Endodermal cell (in vitro differentiated cells): ENCODE measurements around the gene DIRAS2. TPM values are rescaled to one million over a fixed set of nuclear protein-coding genes. Genes with fewer than 3 reads are reported as not detected.

Source experiments
- DNase-seq: peaks from one replicate; pipeline ENCODE4 v3.0.0-alpha.2; 2017
- H3K27ac ChIP-seq: 2 replicates; pipeline ENCODE4 v1.5.1; 2013; ENCODE audit warnings: mild to moderate bottlenecking, low read depth, low read length, moderate library complexity
- H3K27me3 ChIP-seq: 2 replicates; pipeline ENCODE4 v1.6.1; 2013; ENCODE audit warnings: mild to moderate bottlenecking, low read length, moderate library complexity; ENCODE audit not compliant: insufficient read depth, control insufficient read depth, poor library complexity, severe bottlenecking
- H3K36me3 ChIP-seq: 2 replicates; pipeline ENCODE4 v1.7.0; 2013; ENCODE audit warnings: mild to moderate bottlenecking, low read length, moderate library complexity; ENCODE audit not compliant: control insufficient read depth, insufficient read depth
- H3K4me1 ChIP-seq: one replicate; pipeline ENCODE4 v1.7.0; 2013; ENCODE audit warnings: low read length; ENCODE audit not compliant: control insufficient read depth, insufficient read depth
- H3K4me3 ChIP-seq: 2 replicates; pipeline ENCODE4 v1.5.1; 2013; ENCODE audit warnings: mild to moderate bottlenecking, low read length, moderate library complexity
- H3K9ac ChIP-seq: 2 replicates; pipeline ENCODE4 v1.6.1; 2013; ENCODE audit warnings: mild to moderate bottlenecking, low read length, moderate library complexity; ENCODE audit not compliant: poor library complexity, severe bottlenecking; ENCODE audit errors: extremely low read depth
- H3K9me3 ChIP-seq: 2 replicates; pipeline ENCODE4 v1.6.1; 2013; ENCODE audit warnings: mild to moderate bottlenecking, low read length, moderate library complexity; ENCODE audit not compliant: control insufficient read depth
- H3K27ac Mint-ChIP-seq: 2 replicates; pipeline ENCODE4 v1.8.0; 2020; ENCODE audit warnings: mixed read lengths
- H3K27me3 Mint-ChIP-seq: 2 replicates; pipeline ENCODE4 v1.8.0; 2021; ENCODE audit warnings: mild to moderate bottlenecking, mixed read lengths; ENCODE audit not compliant: insufficient read depth
- H3K36me3 Mint-ChIP-seq: 2 replicates; pipeline ENCODE4 v1.8.0; 2020; ENCODE audit warnings: low read depth, mixed read lengths
- H3K4me1 Mint-ChIP-seq: 2 replicates; pipeline ENCODE4 v1.8.0; 2020; ENCODE audit warnings: mixed read lengths
- H3K4me3 Mint-ChIP-seq: 2 replicates; pipeline ENCODE4 v1.8.0; 2020; ENCODE audit warnings: mild to moderate bottlenecking, moderate library complexity, mixed read lengths
- H3K9me3 Mint-ChIP-seq: 2 replicates; pipeline ENCODE4 v1.8.0; 2020; ENCODE audit warnings: mild to moderate bottlenecking, mixed read lengths
- WGBS, 2 experiments: methylation state at CpG; one replicate each; pipeline versions ENCODE4 v1.1.5 to v1.1.7; 2013; ENCODE audit warnings: missing lambda C conversion rate in 2 of 2, mixed read lengths in 1 of 2; ENCODE audit not compliant: insufficient coverage in 1 of 2, insufficient read length in 1 of 2; 5-methylcytosine and 5-hydroxymethylcytosine counted together
- total RNA-seq, 2 donors: library from RNA; stranded (reverse); fragmentation: NEBNext Ultra II Directional in 1 of 2; extraction: Animal tissue kit (Norgen Biotek cat#: 25700) in 1 of 2; gene quantifications; 2 replicates in 1 of 2; 3 replicates in 1 of 2; pipeline ENCODE4 v1.2.1, GENCODE V29; 2021
- TF ChIP-seq, protein P1 (sequence below): fragments of 200-600 bp; sonication (generic); conservative IDR thresholded peaks from 2 replicates; pipeline ENCODE4 v1.5.0; 2021; ENCODE audit warnings: antibody characterized with exemption, mild to moderate bottlenecking

The DIRAS2 gene
- total RNA-seq, 2 donors from 2014 or later: 0.07 TPM; not detected in 1

GRCh38 chr9:90607701-90608516, 34.7 kb downstream of the DIRAS2 start:
- H3K4me1 Mint-ChIP-seq: no peaks in the 10 kb centered on the region
- no peak overlapping the region for H3K4me3 Mint-ChIP-seq
- Histone ChIP-seq H3K9ac (no peak overlapping the region), H3K9me3 (no peaks in the 10 kb centered on the region), H3K27me3 (no peaks in the 10 kb centered on the region), H3K4me1 (no peaks in the 10 kb centered on the region), H3K4me3 (no peak overlapping the region), H3K36me3 (no peaks in the 10 kb centered on the region), H3K27ac (no peak overlapping the region)
- DNase-seq: no peak
- no peaks in the 10 kb centered on the region for H3K36me3 Mint-ChIP-seq
- TF ChIP-seq, protein P1, sequence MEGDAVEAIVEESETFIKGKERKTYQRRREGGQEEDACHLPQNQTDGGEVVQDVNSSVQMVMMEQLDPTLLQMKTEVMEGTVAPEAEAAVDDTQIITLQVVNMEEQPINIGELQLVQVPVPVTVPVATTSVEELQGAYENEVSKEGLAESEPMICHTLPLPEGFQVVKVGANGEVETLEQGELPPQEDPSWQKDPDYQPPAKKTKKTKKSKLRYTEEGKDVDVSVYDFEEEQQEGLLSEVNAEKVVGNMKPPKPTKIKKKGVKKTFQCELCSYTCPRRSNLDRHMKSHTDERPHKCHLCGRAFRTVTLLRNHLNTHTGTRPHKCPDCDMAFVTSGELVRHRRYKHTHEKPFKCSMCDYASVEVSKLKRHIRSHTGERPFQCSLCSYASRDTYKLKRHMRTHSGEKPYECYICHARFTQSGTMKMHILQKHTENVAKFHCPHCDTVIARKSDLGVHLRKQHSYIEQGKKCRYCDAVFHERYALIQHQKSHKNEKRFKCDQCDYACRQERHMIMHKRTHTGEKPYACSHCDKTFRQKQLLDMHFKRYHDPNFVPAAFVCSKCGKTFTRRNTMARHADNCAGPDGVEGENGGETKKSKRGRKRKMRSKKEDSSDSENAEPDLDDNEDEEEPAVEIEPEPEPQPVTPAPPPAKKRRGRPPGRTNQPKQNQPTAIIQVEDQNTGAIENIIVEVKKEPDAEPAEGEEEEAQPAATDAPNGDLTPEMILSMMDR: no peak
- peaks cover 7% of the 10 kb centered on the region for H3K27me3 Mint-ChIP-seq
- H3K27ac Mint-ChIP-seq: no peak overlapping the region
- no peaks in the 10 kb centered on the region for H3K9me3 Mint-ChIP-seq
- 85 to 92% methylated on average over 7 to 10 of the region's 10 CpGs for WGBS, 2 experiments

DNA sequence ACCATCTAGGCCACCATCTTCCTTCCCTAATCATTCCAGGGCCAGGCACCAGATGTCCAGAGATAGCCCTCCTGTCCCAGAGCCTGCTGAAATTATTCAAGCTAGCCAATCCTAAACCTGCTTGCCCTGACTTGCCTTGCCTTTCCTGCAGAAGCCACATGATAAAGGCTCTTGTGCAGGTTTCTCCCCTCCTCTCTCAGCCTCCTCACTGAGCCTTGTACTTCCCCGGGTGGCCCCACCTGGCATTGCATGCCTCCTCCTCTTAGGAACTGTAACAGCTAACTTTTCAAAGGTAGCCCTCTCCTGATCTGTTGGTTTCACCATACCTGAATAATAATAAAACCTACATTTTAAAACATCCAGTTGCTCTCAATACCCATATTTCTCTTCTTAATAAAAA, 42.6 kb downstream of the DIRAS2 start:
- 85% methylated on average over 1 of the region's 1 CpG; no CpG with 5 or more reads in 1 of the 2 experiments for WGBS, 2 experiments
- no peak overlapping the region for H3K9ac ChIP-seq
- H3K27ac ChIP-seq: no peak overlapping the region
- H3K27me3 ChIP-seq: no peaks in the 10 kb centered on the region
- peak; percentile 63 for DNase-seq
- no peak overlapping the region for H3K4me3 ChIP-seq
- H3K4me1 ChIP-seq: no peaks in the 10 kb centered on the region
- H3K36me3 Mint-ChIP-seq: no peaks in the 10 kb centered on the region
- no peak overlapping the region for H3K4me3 Mint-ChIP-seq
- H3K27me3 Mint-ChIP-seq: peaks cover 4% of the 10 kb centered on the region
- TF ChIP-seq, protein P1: peak; percentile 60
- no peaks in the 10 kb centered on the region for H3K36me3 ChIP-seq
- no peak overlapping the region for H3K27ac Mint-ChIP-seq
- no peaks in the 10 kb centered on the region for H3K9me3 ChIP-seq
- no peaks in the 10 kb centered on the region for H3K4me1 Mint-ChIP-seq
- no peaks in the 10 kb centered on the region for H3K9me3 Mint-ChIP-seq

DNA sequence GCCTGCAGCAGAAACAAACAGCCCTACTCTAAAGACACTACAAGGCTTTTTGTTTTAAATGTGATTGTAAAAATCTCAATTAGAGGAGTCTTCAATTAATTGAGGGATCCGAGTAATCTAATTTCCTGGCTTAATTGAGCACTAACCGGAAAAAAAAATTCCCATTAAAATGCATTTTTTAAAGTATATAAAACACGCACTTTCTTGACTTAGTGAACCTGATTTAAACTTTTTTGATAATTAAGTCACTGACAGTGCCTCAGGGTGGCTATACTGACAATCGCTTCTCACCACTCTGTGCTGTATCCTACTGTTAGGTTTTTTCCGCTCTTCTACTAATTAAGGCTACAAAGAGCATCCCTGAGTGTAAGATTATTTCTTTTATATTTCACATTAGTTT, 44.4 kb downstream of the DIRAS2 start:
- Mint-ChIP-seq H3K27me3 (peaks cover 5% of the 10 kb centered on the region), H3K36me3 (no peaks in the 10 kb centered on the region), H3K4me1 (no peaks in the 10 kb centered on the region), H3K9me3 (peaks cover 7% of the 10 kb centered on the region), H3K27ac (no peak overlapping the region), H3K4me3 (no peak overlapping the region)
- H3K9me3 ChIP-seq: peaks cover 11% of the 10 kb centered on the region
- 94 to 100% methylated on average over 1 to 5 of the region's 5 CpGs for WGBS, 2 experiments
- no peak overlapping the region for H3K27ac ChIP-seq
- H3K9ac ChIP-seq: no peak overlapping the region
- TF ChIP-seq, protein P1: no peak
- no peaks in the 10 kb centered on the region for H3K4me1 ChIP-seq
- H3K27me3 ChIP-seq: no peaks in the 10 kb centered on the region
- no peak overlapping the region for H3K4me3 ChIP-seq
- DNase-seq: no peak
- H3K36me3 ChIP-seq: no peaks in the 10 kb centered on the region
